Measurements from ENCODE around the gene KIAA1958. TPM values are rescaled to one million over a fixed set of nuclear protein-coding genes. Genes with fewer than 3 reads are reported as not detected.
A peak's percentile ranks its signal among the peaks of the same experiment; 100 is the strongest.

The KIAA1958 gene
- total and polyA plus RNA-seq, 5 donors from 2014 or later: 0.41 to 3.1 (median 1.3) TPM

- Mint-ChIP-seq H3K4me1 (peaks cover 0 to 14% (median 5%) of the 10 kb centered on the region in 4 donors), H3K27me3 (no peaks in the 10 kb centered on the region), H3K36me3 (peaks cover 6% of the 10 kb centered on the region), H3K27ac (no peak overlapping the region), H3K9me3 (peaks cover 0 to 4% (median 0%) of the 10 kb centered on the region in 7 donors), H3K4me3 (no peak overlapping the region)
- Histone ChIP-seq H3K9me3 (ENCODE audit: control insufficient read depth in 2 of 2, low read length in 2 of 2) (no peaks in the 10 kb centered on the region), H3K27ac (ENCODE audit: insufficient read depth, low read length, poor library complexity, severe bottlenecking) (no peak overlapping the region), H3K27me3 (ENCODE audit: control insufficient read depth, insufficient read depth, low read length) (no peaks in the 10 kb centered on the region), H3K36me3 (ENCODE audit: control insufficient read depth, insufficient read depth, low read length) (no peaks in the 10 kb centered on the region), H3K4me1 (ENCODE audit: control insufficient read depth, insufficient read depth, low read length, poor library complexity, severe bottlenecking) (no peaks in the 10 kb centered on the region), H3K4me3 (ENCODE audit: low read depth, low read length) (no peak overlapping the region)
- DNase-seq: no peak
- ATAC-seq (ENCODE audit: low read depth in 2 of 2): no peak
These were observed 45.1 kb downstream of the KIAA1958 start for GRCh38 chr9:112531666-112532282.

- Mint-ChIP-seq H3K36me3 (peaks cover under 1% of the 10 kb centered on the region), H3K27me3 (no peaks in the 10 kb centered on the region), H3K27ac (no peak overlapping the region), H3K9me3 (peaks cover 0 to 4% (median 0%) of the 10 kb centered on the region in 7 donors), H3K4me1 (peaks cover 0 to 14% (median 5%) of the 10 kb centered on the region in 4 donors), H3K4me3 (no peak overlapping the region)
- no peak for DNase-seq
- Histone ChIP-seq H3K27ac (ENCODE audit: insufficient read depth, low read length, poor library complexity, severe bottlenecking) (no peak overlapping the region), H3K4me3 (ENCODE audit: low read depth, low read length) (no peak overlapping the region), H3K4me1 (ENCODE audit: control insufficient read depth, insufficient read depth, low read length, poor library complexity, severe bottlenecking) (no peaks in the 10 kb centered on the region), H3K27me3 (ENCODE audit: control insufficient read depth, insufficient read depth, low read length) (no peaks in the 10 kb centered on the region), H3K36me3 (ENCODE audit: control insufficient read depth, insufficient read depth, low read length) (no peaks in the 10 kb centered on the region), H3K9me3 (ENCODE audit: control insufficient read depth in 2 of 2, low read length in 2 of 2) (no peaks in the 10 kb centered on the region)
- no peak for ATAC-seq (ENCODE audit: low read depth in 2 of 2)
These were observed 45.8 kb downstream of the KIAA1958 start for GRCh38 chr9:112532427-112532826.

DNA sequence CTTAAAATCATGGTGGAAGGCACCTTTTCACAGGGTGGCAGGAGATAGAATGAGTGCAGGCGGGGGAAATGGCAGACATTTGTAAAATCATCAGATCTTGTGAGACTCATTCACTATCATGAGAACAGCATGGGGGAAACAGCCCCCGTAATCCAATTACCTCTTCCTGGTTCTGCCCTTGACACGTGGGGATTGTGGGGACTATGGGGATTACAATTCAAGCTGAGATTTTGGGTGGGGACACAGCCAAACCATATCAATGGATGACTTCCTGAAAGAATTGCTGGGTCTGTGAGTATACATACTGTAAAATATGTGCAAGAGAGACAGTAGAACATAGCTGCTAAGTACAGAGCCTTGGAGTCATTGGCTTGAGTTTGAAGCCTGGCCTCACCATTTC is 47.0 kb downstream of the KIAA1958 start:
- ATAC-seq (ENCODE audit: low read depth in 2 of 2): no peak

GRCh38 chr9:112535301-112535700 is 48.7 kb downstream of the KIAA1958 start:
- H3K27ac ChIP-seq (ENCODE audit: insufficient read depth, low read length, poor library complexity, severe bottlenecking): no peak overlapping the region
- Mint-ChIP-seq H3K4me1 (peaks cover 0 to 17% (median 5%) of the 10 kb centered on the region in 4 donors), H3K27ac (no peak overlapping the region), H3K36me3 (peaks cover 7% of the 10 kb centered on the region), H3K9me3 (no peaks in the 10 kb centered on the region), H3K4me3 (no peak overlapping the region), H3K27me3 (no peaks in the 10 kb centered on the region)
- DNase-seq: no peak
- no peaks in the 10 kb centered on the region for H3K27me3 ChIP-seq (ENCODE audit: control insufficient read depth, insufficient read depth, low read length)
- ATAC-seq (ENCODE audit: low read depth in 2 of 2): no peak
- H3K4me1 ChIP-seq (ENCODE audit: control insufficient read depth, insufficient read depth, low read length, poor library complexity, severe bottlenecking): no peaks in the 10 kb centered on the region
- H3K36me3 ChIP-seq (ENCODE audit: control insufficient read depth, insufficient read depth, low read length): no peaks in the 10 kb centered on the region
- no peaks in the 10 kb centered on the region for H3K9me3 ChIP-seq (ENCODE audit: control insufficient read depth in 2 of 2, low read length in 2 of 2)
- no peak overlapping the region for H3K4me3 ChIP-seq (ENCODE audit: low read depth, low read length)

More for the DNA sequence above, 47.0 kb downstream of the KIAA1958 start:
- Histone ChIP-seq H3K9me3 (ENCODE audit: control insufficient read depth in 2 of 2, low read length in 2 of 2) (no peaks in the 10 kb centered on the region), H3K36me3 (ENCODE audit: control insufficient read depth, insufficient read depth, low read length) (no peaks in the 10 kb centered on the region), H3K4me1 (ENCODE audit: control insufficient read depth, insufficient read depth, low read length, poor library complexity, severe bottlenecking) (no peaks in the 10 kb centered on the region), H3K27me3 (ENCODE audit: control insufficient read depth, insufficient read depth, low read length) (no peaks in the 10 kb centered on the region), H3K4me3 (ENCODE audit: low read depth, low read length) (no peak overlapping the region), H3K27ac (ENCODE audit: insufficient read depth, low read length, poor library complexity, severe bottlenecking) (no peak overlapping the region)
- DNase-seq: no peak
- H3K4me1 Mint-ChIP-seq: peaks cover 0 to 14% (median 5%) of the 10 kb centered on the region in 4 donors
- H3K27me3 Mint-ChIP-seq: no peaks in the 10 kb centered on the region
- no peaks in the 10 kb centered on the region for H3K9me3 Mint-ChIP-seq
- peak overlapping the region in 1 of 3 donors; percentile 27 for H3K27ac Mint-ChIP-seq
- no peak overlapping the region for H3K4me3 Mint-ChIP-seq
- H3K36me3 Mint-ChIP-seq: peaks cover 7% of the 10 kb centered on the region

- Mint-ChIP-seq H3K9me3 (no peaks in the 10 kb centered on the region), H3K36me3 (peaks cover 7% of the 10 kb centered on the region), H3K27me3 (no peaks in the 10 kb centered on the region), H3K4me1 (peaks cover 0 to 17% (median 5%) of the 10 kb centered on the region in 4 donors), H3K27ac (no peak overlapping the region), H3K4me3 (no peak overlapping the region)
- H3K4me1 ChIP-seq (ENCODE audit: control insufficient read depth, insufficient read depth, low read length, poor library complexity, severe bottlenecking): no peaks in the 10 kb centered on the region
- no peaks in the 10 kb centered on the region for H3K27me3 ChIP-seq (ENCODE audit: control insufficient read depth, insufficient read depth, low read length)
- H3K4me3 ChIP-seq (ENCODE audit: low read depth, low read length): no peak overlapping the region
- no peaks in the 10 kb centered on the region for H3K36me3 ChIP-seq (ENCODE audit: control insufficient read depth, insufficient read depth, low read length)
- no peak for ATAC-seq (ENCODE audit: low read depth in 2 of 2)
- no peak for DNase-seq
- no peaks in the 10 kb centered on the region for H3K9me3 ChIP-seq (ENCODE audit: control insufficient read depth in 2 of 2, low read length in 2 of 2)
- H3K27ac ChIP-seq (ENCODE audit: insufficient read depth, low read length, poor library complexity, severe bottlenecking): no peak overlapping the region
These were observed 49.2 kb downstream of the KIAA1958 start for GRCh38 chr9:112535811-112536210.

DNA sequence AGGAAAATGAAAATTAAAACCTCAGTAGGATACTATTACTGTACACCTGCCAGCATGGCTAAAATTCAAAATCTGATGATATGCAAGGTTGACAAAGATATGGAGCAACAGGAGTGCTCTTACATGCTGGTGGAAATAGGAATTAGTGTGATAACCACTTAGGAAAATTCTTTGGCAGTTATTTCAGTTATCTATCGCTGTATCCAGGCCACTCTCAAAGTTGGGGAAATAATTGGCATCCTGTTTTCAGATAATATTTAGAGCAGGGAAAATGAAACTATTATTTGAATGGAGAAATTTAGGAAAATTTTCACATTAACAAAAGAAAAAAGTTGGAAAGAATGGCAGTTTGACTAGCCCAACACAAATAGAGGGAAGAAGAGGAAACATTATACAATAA is 50.9 kb downstream of the KIAA1958 start:
- Mint-ChIP-seq H3K4me1 (peaks cover 0 to 14% (median 5%) of the 10 kb centered on the region in 4 donors), H3K27me3 (no peaks in the 10 kb centered on the region), H3K9me3 (no peaks in the 10 kb centered on the region), H3K36me3 (peaks cover 7% of the 10 kb centered on the region), H3K4me3 (no peak overlapping the region), H3K27ac (no peak overlapping the region)
- Histone ChIP-seq H3K27ac (ENCODE audit: insufficient read depth, low read length, poor library complexity, severe bottlenecking) (no peak overlapping the region), H3K4me1 (ENCODE audit: control insufficient read depth, insufficient read depth, low read length, poor library complexity, severe bottlenecking) (no peaks in the 10 kb centered on the region), H3K4me3 (ENCODE audit: low read depth, low read length) (no peak overlapping the region), H3K9me3 (ENCODE audit: control insufficient read depth in 2 of 2, low read length in 2 of 2) (no peaks in the 10 kb centered on the region), H3K36me3 (ENCODE audit: control insufficient read depth, insufficient read depth, low read length) (no peaks in the 10 kb centered on the region), H3K27me3 (ENCODE audit: control insufficient read depth, insufficient read depth, low read length) (no peaks in the 10 kb centered on the region)
- DNase-seq: no peak
- ATAC-seq (ENCODE audit: low read depth in 2 of 2): no peak

DNA sequence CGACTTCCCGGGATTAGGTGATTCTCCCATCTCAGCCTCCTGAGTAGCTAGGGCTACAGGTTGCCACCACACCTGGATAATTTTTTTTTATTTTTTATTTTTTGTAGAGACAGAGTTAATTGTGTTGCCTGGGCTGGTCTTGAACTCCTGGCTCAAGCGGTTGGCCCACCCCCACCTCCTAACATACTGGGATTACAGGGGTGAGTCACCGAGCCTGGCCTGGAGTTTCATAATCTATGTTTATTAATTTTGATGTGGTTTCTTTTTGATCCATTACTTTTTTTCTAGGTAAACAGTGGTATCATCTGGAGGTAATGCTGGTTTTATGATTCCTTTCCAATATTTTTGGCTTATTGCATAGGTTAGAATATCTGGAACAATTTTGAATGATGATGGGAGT is 54.2 kb downstream of the KIAA1958 start:
- ATAC-seq (ENCODE audit: low read depth in 2 of 2) (no peak), DNase-seq (no peak)
- no peak overlapping the region for H3K4me3 Mint-ChIP-seq
- no peaks in the 10 kb centered on the region for H3K36me3 ChIP-seq (ENCODE audit: control insufficient read depth, insufficient read depth, low read length)
- no peaks in the 10 kb centered on the region for H3K27me3 ChIP-seq (ENCODE audit: control insufficient read depth, insufficient read depth, low read length)
- H3K27ac Mint-ChIP-seq: no peak overlapping the region
- no peak overlapping the region for H3K4me3 ChIP-seq (ENCODE audit: low read depth, low read length)
- H3K27me3 Mint-ChIP-seq: no peaks in the 10 kb centered on the region
- peaks cover 0 to 13% (median 6%) of the 10 kb centered on the region in 4 donors for H3K4me1 Mint-ChIP-seq
- no peaks in the 10 kb centered on the region for H3K9me3 Mint-ChIP-seq
- H3K9me3 ChIP-seq (ENCODE audit: control insufficient read depth in 2 of 2, low read length in 2 of 2): no peaks in the 10 kb centered on the region
- H3K27ac ChIP-seq (ENCODE audit: insufficient read depth, low read length, poor library complexity, severe bottlenecking): no peak overlapping the region
- no peaks in the 10 kb centered on the region for H3K4me1 ChIP-seq (ENCODE audit: control insufficient read depth, insufficient read depth, low read length, poor library complexity, severe bottlenecking)
- H3K36me3 Mint-ChIP-seq: peaks cover 7% of the 10 kb centered on the region

GRCh38 chr9:112541685-112542084 is 55.1 kb downstream of the KIAA1958 start:
- Mint-ChIP-seq H3K36me3 (peaks cover 7% of the 10 kb centered on the region), H3K27ac (no peak overlapping the region), H3K4me3 (no peak overlapping the region), H3K9me3 (no peaks in the 10 kb centered on the region), H3K4me1 (peaks cover 0 to 19% (median 8%) of the 10 kb centered on the region in 4 donors), H3K27me3 (no peaks in the 10 kb centered on the region)
- peaks cover 3% of the 10 kb centered on the region for H3K4me1 ChIP-seq (ENCODE audit: control insufficient read depth, insufficient read depth, low read length, poor library complexity, severe bottlenecking)
- no peak overlapping the region for H3K4me3 ChIP-seq (ENCODE audit: low read depth, low read length)
- H3K27ac ChIP-seq (ENCODE audit: insufficient read depth, low read length, poor library complexity, severe bottlenecking): no peak overlapping the region
- H3K36me3 ChIP-seq (ENCODE audit: control insufficient read depth, insufficient read depth, low read length): no peaks in the 10 kb centered on the region
- no peaks in the 10 kb centered on the region for H3K27me3 ChIP-seq (ENCODE audit: control insufficient read depth, insufficient read depth, low read length)
- no peaks in the 10 kb centered on the region for H3K9me3 ChIP-seq (ENCODE audit: control insufficient read depth in 2 of 2, low read length in 2 of 2)
- DNase-seq: no peak
- no peak for ATAC-seq (ENCODE audit: low read depth in 2 of 2)
